ENCODE results near the gene IGLL5. TPM values are rescaled to one million over a fixed set of nuclear protein-coding genes. Genes with fewer than 3 reads are reported as not detected.

IGLL5 gene
- total RNA-seq, 2 donors from 2014 or later, result 0.59 to 1.4 TPM

GRCh38 chr22:22940961-22941605 lies 53.5 kb downstream of the IGLL5 start:
- no peak for DNase-seq (ENCODE audit: low spot score)
- H3K27me3 ChIP-seq, result no peaks in the 10 kb centered on the region
- no peak overlapping the region for H3K4me3 ChIP-seq
- no peaks in the 10 kb centered on the region for H3K4me1 ChIP-seq
- H3K9me3 ChIP-seq, result no peaks in the 10 kb centered on the region
- TF ChIP-seq, protein P1, sequence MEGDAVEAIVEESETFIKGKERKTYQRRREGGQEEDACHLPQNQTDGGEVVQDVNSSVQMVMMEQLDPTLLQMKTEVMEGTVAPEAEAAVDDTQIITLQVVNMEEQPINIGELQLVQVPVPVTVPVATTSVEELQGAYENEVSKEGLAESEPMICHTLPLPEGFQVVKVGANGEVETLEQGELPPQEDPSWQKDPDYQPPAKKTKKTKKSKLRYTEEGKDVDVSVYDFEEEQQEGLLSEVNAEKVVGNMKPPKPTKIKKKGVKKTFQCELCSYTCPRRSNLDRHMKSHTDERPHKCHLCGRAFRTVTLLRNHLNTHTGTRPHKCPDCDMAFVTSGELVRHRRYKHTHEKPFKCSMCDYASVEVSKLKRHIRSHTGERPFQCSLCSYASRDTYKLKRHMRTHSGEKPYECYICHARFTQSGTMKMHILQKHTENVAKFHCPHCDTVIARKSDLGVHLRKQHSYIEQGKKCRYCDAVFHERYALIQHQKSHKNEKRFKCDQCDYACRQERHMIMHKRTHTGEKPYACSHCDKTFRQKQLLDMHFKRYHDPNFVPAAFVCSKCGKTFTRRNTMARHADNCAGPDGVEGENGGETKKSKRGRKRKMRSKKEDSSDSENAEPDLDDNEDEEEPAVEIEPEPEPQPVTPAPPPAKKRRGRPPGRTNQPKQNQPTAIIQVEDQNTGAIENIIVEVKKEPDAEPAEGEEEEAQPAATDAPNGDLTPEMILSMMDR (IDR thresholded peaks at IDR 0.05), result no peak
- no peaks in the 10 kb centered on the region for H3K36me3 ChIP-seq
- no peak overlapping the region for H3K27ac ChIP-seq

- H3K4me3 ChIP-seq, result no peak overlapping the region
- H3K4me1 ChIP-seq, result no peaks in the 10 kb centered on the region
- TF ChIP-seq, protein P1 (IDR thresholded peaks at IDR 0.05), result no peak
- no peaks in the 10 kb centered on the region for H3K27me3 ChIP-seq
- peak; percentile 38 for DNase-seq (ENCODE audit: low spot score)
- no peaks in the 10 kb centered on the region for H3K36me3 ChIP-seq
- H3K9me3 ChIP-seq, result no peaks in the 10 kb centered on the region
- H3K27ac ChIP-seq, result no peak overlapping the region
These were observed 54.4 kb downstream of the IGLL5 start for GRCh38 chr22:22941831-22942510.

DNA sequence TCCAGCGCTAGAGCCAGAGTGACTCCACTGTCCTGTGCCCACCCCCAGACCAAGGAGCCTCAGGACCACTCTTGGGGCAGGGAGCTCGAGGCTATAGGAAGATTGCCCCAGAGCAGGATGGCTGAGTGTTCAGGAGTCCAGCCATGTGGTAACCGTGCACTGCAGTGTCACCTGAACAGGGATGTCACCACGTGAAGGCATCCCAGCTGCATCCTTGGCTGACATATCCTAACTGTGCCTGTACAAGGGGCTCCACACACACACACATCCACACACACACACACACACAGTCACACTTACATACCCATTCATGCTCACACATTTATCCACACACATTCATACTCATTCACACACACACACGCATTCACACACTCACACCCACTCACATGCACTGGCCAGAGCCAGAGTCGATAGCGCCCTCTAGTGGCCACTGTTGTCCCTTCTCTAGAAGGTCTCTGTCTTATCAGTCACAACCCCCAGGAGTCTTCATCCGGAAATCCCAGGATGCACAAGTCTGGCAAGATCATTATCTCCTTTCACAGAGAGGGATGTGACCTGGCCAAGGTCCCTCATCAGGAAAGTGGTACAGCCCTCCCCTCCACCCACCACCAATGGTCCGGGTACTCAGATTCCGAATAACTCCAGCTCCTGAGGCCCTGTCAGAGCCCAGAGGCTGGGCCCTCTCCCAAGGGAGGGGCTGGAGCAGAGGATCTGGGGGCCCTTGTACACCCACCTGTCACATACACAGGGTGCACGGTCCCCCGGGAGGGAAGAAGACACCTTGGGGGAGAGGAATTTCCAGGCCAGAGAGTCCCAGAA lies 55.1 kb downstream of the IGLL5 start:
- H3K4me3 ChIP-seq, result no peak overlapping the region
- no peaks in the 10 kb centered on the region for H3K9me3 ChIP-seq
- peak; percentile 55 for DNase-seq (ENCODE audit: low spot score)
- no peaks in the 10 kb centered on the region for H3K36me3 ChIP-seq
- H3K27ac ChIP-seq, result no peak overlapping the region
- no peaks in the 10 kb centered on the region for H3K27me3 ChIP-seq
- no peaks in the 10 kb centered on the region for H3K4me1 ChIP-seq
- TF ChIP-seq, protein P1 (IDR thresholded peaks at IDR 0.05), result peak; percentile 19 to 73

DNA sequence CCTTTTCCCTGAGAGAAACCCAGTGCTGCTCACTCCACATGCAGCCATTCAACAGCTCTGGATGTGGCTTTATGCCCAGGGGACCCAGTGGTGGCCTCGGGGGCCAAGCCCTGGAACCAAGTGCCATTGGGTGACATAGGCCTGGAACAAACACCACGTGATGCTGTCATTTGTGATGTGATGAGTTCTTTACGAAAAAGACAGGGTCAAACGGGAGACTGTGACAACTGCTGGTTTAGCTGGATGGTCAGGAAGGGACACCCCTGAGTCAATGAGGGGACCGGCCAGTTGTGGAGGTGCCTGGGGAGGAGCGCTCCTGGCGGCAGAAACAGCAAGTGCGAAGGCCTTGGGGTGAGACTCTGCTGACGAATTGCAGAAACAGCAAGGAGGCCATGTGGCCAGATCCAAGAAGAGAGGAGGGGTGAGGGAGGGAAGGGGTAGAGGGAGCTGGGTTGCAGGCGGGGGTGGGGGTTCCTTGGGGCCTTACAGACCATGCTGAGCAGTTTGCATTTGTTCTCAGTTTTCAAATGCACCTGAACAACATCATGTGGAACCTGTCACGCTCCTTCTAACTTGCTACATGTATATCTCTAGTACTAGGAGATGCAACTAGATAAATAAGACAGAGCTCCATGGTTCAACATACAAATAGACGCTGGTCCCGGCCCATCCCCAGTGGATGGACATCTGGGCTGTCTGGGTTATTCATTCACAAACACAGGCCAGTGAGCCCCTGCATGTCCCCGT lies 56.1 kb downstream of the IGLL5 start:
- Histone ChIP-seq H3K9me3 (no peaks in the 10 kb centered on the region), H3K4me3 (no peak overlapping the region), H3K27ac (no peak overlapping the region), H3K36me3 (no peaks in the 10 kb centered on the region), H3K4me1 (no peaks in the 10 kb centered on the region), H3K27me3 (no peaks in the 10 kb centered on the region)
- TF ChIP-seq, protein P1 (IDR thresholded peaks at IDR 0.05), result no peak
- peak; percentile 56 for DNase-seq (ENCODE audit: low spot score)

GRCh38 chr22:22944268-22944985 lies 56.8 kb downstream of the IGLL5 start:
- no peaks in the 10 kb centered on the region for H3K36me3 ChIP-seq
- no peaks in the 10 kb centered on the region for H3K27me3 ChIP-seq
- no peak overlapping the region for H3K27ac ChIP-seq
- no peaks in the 10 kb centered on the region for H3K9me3 ChIP-seq
- H3K4me3 ChIP-seq, result no peak overlapping the region
- no peaks in the 10 kb centered on the region for H3K4me1 ChIP-seq
- TF ChIP-seq, protein P1 (IDR thresholded peaks at IDR 0.05), result no peak
- DNase-seq (ENCODE audit: low spot score), result peak; percentile 56

All from right atrium auricular region (tissue), 2 donors.